Suprapubic skin (tissue), 4 donors: Measurements from ENCODE around the gene PPP1R26.
"Not testable (repeated sequence)": the region's sequence is repeated elsewhere in the genome, so short reads cannot be mapped to it uniquely, and the experiment has no call there.

Source experiments
- EP300 ChIP-seq: sonication (generic); formaldehyde crosslinking; IDR thresholded peaks from one replicate; pipeline ENCODE4 v1.6.1; 2017; ENCODE audit warnings: antibody characterized with exemption
- POLR2A ChIP-seq, 2 donors: fragments of 450-650 bp; IDR thresholded peaks; one replicate each; pipeline ENCODE4 v1.6.1; 2017; ENCODE audit warnings: antibody characterized with exemption in 2 of 2, mild to moderate bottlenecking in 2 of 2, moderate library complexity in 2 of 2
- POLR2AphosphoS5 ChIP-seq, 3 donors: sonication (generic); formaldehyde crosslinking; IDR thresholded peaks; one replicate each; pipeline ENCODE4 v1.6.1; 2017; ENCODE audit warnings: antibody characterized with exemption in 3 of 3
- TF ChIP-seq, protein P1 (sequence below), 2 donors: fragments of 200-600 bp in 1 of 2; fragments of 450-650 bp in 1 of 2; sonication (generic) in 1 of 2; IDR thresholded peaks; one replicate each; pipeline ENCODE4 v1.5.1; 2016 to 2019; ENCODE audit warnings: antibody characterized with exemption in 2 of 2, mild to moderate bottlenecking in 1 of 2, moderate library complexity in 1 of 2

DNA sequence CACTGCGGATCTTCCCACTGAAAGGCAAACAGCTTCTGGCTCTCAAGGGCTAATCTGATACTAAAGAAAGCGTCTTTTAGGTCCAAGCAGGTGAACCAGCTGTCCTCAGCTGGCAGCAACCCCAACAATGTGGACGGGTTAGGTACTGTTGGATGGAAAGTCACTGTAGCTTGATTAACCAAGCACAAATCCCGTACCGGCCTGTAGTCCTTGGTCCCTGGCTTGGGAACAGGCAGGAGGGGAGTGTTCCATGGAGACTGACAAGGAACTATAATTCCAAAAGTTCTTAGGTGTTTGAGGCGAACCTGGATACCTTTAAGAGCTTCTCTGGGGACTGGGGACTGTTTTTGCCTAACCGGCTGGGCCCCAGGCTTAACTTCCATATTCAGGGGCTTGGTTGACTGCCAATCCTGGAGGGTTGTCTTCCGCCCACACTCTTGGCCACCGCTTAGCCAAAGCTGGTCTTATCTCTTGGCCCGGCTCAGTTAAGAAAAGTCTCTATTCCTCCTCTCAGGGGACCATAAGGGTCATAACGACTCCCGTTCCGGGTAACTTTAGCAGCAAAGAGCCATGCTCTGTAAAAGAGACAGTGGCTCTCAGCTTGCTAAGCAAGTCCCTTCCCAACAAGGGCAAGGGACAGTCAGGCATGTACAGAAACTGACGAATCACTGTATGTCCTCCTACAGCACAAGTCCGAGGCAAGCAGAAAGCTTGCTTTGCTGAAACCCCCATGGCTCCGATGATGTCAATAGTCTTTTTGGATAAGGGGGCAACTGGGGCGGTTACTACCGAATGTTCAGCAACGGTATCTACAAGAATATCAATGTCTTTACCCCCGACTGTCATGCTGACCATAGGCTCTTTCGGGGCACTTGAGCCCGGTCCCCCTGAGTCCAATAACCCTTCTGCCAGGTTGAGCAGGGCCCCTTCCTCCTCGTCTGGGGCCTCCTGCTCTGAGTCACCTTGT is 38.2 kb upstream of the PPP1R26 start:
- TF ChIP-seq, protein P1, sequence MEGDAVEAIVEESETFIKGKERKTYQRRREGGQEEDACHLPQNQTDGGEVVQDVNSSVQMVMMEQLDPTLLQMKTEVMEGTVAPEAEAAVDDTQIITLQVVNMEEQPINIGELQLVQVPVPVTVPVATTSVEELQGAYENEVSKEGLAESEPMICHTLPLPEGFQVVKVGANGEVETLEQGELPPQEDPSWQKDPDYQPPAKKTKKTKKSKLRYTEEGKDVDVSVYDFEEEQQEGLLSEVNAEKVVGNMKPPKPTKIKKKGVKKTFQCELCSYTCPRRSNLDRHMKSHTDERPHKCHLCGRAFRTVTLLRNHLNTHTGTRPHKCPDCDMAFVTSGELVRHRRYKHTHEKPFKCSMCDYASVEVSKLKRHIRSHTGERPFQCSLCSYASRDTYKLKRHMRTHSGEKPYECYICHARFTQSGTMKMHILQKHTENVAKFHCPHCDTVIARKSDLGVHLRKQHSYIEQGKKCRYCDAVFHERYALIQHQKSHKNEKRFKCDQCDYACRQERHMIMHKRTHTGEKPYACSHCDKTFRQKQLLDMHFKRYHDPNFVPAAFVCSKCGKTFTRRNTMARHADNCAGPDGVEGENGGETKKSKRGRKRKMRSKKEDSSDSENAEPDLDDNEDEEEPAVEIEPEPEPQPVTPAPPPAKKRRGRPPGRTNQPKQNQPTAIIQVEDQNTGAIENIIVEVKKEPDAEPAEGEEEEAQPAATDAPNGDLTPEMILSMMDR (IDR thresholded peaks at IDR 0.05), result not testable (repeated sequence)
- TF ChIP-seq POLR2AphosphoS5 (IDR thresholded peaks at IDR 0.05); POLR2A (IDR thresholded peaks at IDR 0.05); EP300: not testable (repeated sequence)
